Small intestine (tissue), 7 donors: ENCODE results near the gene XYLT1. TPM values are rescaled to one million over a fixed set of nuclear protein-coding genes. Genes with fewer than 3 reads are reported as not detected.

ENCODE experiments used
- DNase-seq, 2 donors: peaks; one replicate each; pipeline versions ENCODE4 v3.0.0 to v3.0.0-alpha.2; 2013
- FAIRE-seq: peaks from 2 replicates; lab custom pipeline; 2012; peaks lifted over from hg19 to GRCh38; lab: Jason Lieb, UNC
- H3K27ac ChIP-seq, 3 donors: one replicate each; pipeline ENCODE4 v1.5.1; 2013; ENCODE audit warnings: low read length in 2 of 3, mild to moderate bottlenecking in 2 of 3, control low read depth in 1 of 3, inconsistent platforms in 1 of 3, low read depth in 1 of 3, moderate library complexity in 1 of 3
- H3K27me3 ChIP-seq, 3 donors: one replicate each; pipeline ENCODE4 v1.6.1; 2013; ENCODE audit warnings: low read length in 3 of 3, inconsistent platforms in 1 of 3; ENCODE audit not compliant: control insufficient read depth in 3 of 3, insufficient read depth in 3 of 3
- H3K36me3 ChIP-seq, 3 donors: one replicate each; pipeline ENCODE4 v1.6.1; 2013; ENCODE audit warnings: low read length in 3 of 3, inconsistent platforms in 1 of 3, low read depth in 1 of 3, mild to moderate bottlenecking in 1 of 3, moderate library complexity in 1 of 3; ENCODE audit not compliant: control insufficient read depth in 3 of 3, insufficient read depth in 2 of 3
- H3K4me1 ChIP-seq, 3 donors: one replicate each; pipeline ENCODE4 v1.6.1; 2013; ENCODE audit warnings: low read length in 2 of 3, inconsistent platforms in 1 of 3, low read depth in 1 of 3, mild to moderate bottlenecking in 1 of 3, moderate library complexity in 1 of 3; ENCODE audit not compliant: control insufficient read depth in 3 of 3, insufficient read depth in 2 of 3
- H3K4me3 ChIP-seq, 3 donors: one replicate each; pipeline ENCODE4 v1.5.1; 2013; ENCODE audit warnings: low read length in 3 of 3, control low read depth in 1 of 3, inconsistent platforms in 1 of 3, low read depth in 1 of 3, mild to moderate bottlenecking in 1 of 3, moderate library complexity in 1 of 3
- H3K9me3 ChIP-seq, 2 donors: one replicate each; pipeline ENCODE4 v1.6.1; 2013; ENCODE audit warnings: low read depth in 1 of 2, low read length in 1 of 2; ENCODE audit not compliant: control insufficient read depth in 2 of 2, insufficient read depth in 1 of 2
- WGBS, 3 donors: extraction: QIAGEN DNeasy Blood & Tissue Kit; methylation state at CpG; one replicate each; pipeline ENCODE4 v1.1.7; 2013; 5-methylcytosine and 5-hydroxymethylcytosine counted together
- polyA plus RNA-seq, 4 donors: library from polyadenylated mRNA; stranded (reverse) in 3 of 4; unstranded in 1 of 4; fragments of 200-250 nt in 3 of 4; fragments of 120-200 nt in 1 of 4; gene quantifications; one replicate each; pipeline versions ENCODE4 v1.2.1 to v1.2.3, GENCODE V29; 2013
- donor health status: healthy with polysubstance abuse.
- donor health status: control.
- donor health status: control.
- donor health status: Bipolar disorder and iron deficiency.
- donor health status: healthy.

XYLT1 gene
- polyA plus RNA-seq, 4 donors: 1.9 to 11.2 (median 4.1) TPM

GRCh38 chr16:17258848-17259713, 211.7 kb downstream of the XYLT1 start:
- no peaks in the 10 kb centered on the region for H3K27me3 ChIP-seq
- FAIRE-seq: no peak
- peak overlapping the region in 1 of 3 donors; percentile 49 for H3K27ac ChIP-seq
- peaks cover 0 to 2% (median 0%) of the 10 kb centered on the region in 3 donors for H3K4me1 ChIP-seq
- DNase-seq: peak in 1 of 2 donors; percentile 38
- H3K9me3 ChIP-seq: peaks cover 0 to 3% of the 10 kb centered on the region in 2 donors
- WGBS, 3 donors: 74 to 86% (median 75%) methylated on average over 23 of the region's 23 CpGs
- peaks cover 0 to 13% (median 0%) of the 10 kb centered on the region in 3 donors for H3K36me3 ChIP-seq
- no peak overlapping the region for H3K4me3 ChIP-seq

GRCh38 chr16:17258077-17258599, 212.6 kb downstream of the XYLT1 start:
- H3K36me3 ChIP-seq: peaks cover 0 to 13% (median 0%) of the 10 kb centered on the region in 3 donors
- H3K27me3 ChIP-seq: no peaks in the 10 kb centered on the region
- H3K9me3 ChIP-seq: peaks cover 0 to 3% of the 10 kb centered on the region in 2 donors
- H3K4me1 ChIP-seq: peaks cover 0 to 2% (median 0%) of the 10 kb centered on the region in 3 donors
- 49 to 84% (median 53%) methylated on average over 2 of the region's 2 CpGs for WGBS, 3 donors
- DNase-seq: no peak
- FAIRE-seq: no peak
- no peak overlapping the region for H3K27ac ChIP-seq
- no peak overlapping the region for H3K4me3 ChIP-seq

GRCh38 chr16:17257426-17258023, 213.2 kb downstream of the XYLT1 start:
- H3K27ac ChIP-seq: no peak overlapping the region
- no peak for DNase-seq
- H3K36me3 ChIP-seq: peaks cover 0 to 13% (median 0%) of the 10 kb centered on the region in 3 donors
- no peaks in the 10 kb centered on the region for H3K27me3 ChIP-seq
- H3K9me3 ChIP-seq: peaks cover 0 to 3% of the 10 kb centered on the region in 2 donors
- 92 to 95% (median 92%) methylated on average over 13 of the region's 13 CpGs for WGBS, 3 donors
- H3K4me3 ChIP-seq: no peak overlapping the region
- FAIRE-seq: no peak
- peaks cover 0 to 2% (median 0%) of the 10 kb centered on the region in 3 donors for H3K4me1 ChIP-seq

DNA sequence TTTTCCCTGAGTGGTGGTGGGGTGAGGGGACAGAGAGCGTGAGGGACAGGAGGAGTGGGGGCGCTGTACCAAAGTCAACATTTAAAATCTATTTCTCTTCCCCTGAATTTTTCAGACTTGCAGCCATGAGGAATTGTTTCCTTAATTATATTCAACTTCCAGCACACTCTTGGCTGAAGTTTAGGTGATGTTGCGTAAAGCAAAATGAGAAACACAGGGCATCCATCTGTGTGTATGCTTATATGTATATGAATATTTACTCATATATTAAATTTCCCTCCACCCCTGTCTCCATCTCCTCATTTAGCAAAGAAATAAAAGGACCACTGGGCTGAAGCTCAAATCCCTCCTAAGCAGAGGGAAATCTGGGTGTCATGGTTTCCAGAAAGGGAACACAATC, 218.1 kb downstream of the XYLT1 start:
- peaks cover 0 to 10% (median 2%) of the 10 kb centered on the region in 3 donors for H3K36me3 ChIP-seq
- H3K4me3 ChIP-seq: no peak overlapping the region
- H3K27me3 ChIP-seq: no peaks in the 10 kb centered on the region
- H3K9me3 ChIP-seq: no peaks in the 10 kb centered on the region
- no peak overlapping the region for H3K27ac ChIP-seq
- 95 to 99% (median 96%) methylated on average over 3 of the region's 3 CpGs for WGBS, 3 donors
- no peak for FAIRE-seq
- no peaks in the 10 kb centered on the region for H3K4me1 ChIP-seq
- DNase-seq: no peak

- no peak for FAIRE-seq
- 90 to 96% (median 92%) methylated on average over 6 to 7 of the region's 7 CpGs for WGBS, 3 donors
- Histone ChIP-seq H3K27ac (no peak overlapping the region), H3K4me1 (no peaks in the 10 kb centered on the region), H3K27me3 (no peaks in the 10 kb centered on the region), H3K9me3 (no peaks in the 10 kb centered on the region), H3K36me3 (peaks cover 0 to 8% (median 2%) of the 10 kb centered on the region in 3 donors), H3K4me3 (no peak overlapping the region)
- no peak for DNase-seq
Measured at GRCh38 chr16:17252064-17252463, 218.7 kb downstream of the XYLT1 start.

DNA sequence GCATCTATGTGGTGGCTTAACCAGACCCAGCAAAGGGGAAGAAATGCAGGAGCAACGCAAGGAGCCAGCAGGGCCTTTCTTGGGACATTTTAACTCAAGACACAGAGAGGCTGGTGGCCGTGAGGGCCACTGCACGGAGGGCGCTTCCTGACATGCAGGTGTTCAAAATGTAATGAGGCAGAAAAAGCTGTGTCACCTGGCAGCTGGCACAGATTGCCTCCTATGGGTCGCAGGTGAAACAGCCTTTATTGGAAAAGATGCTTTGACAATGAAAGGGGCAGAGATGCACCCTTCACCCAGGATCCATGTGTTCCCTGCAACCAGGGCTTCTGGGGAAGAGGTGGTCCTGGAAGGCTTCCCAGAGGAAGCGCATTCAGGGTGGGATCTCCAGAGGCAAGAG, 219.3 kb downstream of the XYLT1 start:
- WGBS, 3 donors: 65 to 89% (median 88%) methylated on average over 6 of the region's 6 CpGs
- H3K4me1 ChIP-seq: no peaks in the 10 kb centered on the region
- no peak overlapping the region for H3K27ac ChIP-seq
- no peaks in the 10 kb centered on the region for H3K27me3 ChIP-seq
- peaks cover 0 to 4% (median 2%) of the 10 kb centered on the region in 3 donors for H3K36me3 ChIP-seq
- no peak overlapping the region for H3K4me3 ChIP-seq
- DNase-seq (no peak), FAIRE-seq (no peak)
- no peaks in the 10 kb centered on the region for H3K9me3 ChIP-seq

DNA sequence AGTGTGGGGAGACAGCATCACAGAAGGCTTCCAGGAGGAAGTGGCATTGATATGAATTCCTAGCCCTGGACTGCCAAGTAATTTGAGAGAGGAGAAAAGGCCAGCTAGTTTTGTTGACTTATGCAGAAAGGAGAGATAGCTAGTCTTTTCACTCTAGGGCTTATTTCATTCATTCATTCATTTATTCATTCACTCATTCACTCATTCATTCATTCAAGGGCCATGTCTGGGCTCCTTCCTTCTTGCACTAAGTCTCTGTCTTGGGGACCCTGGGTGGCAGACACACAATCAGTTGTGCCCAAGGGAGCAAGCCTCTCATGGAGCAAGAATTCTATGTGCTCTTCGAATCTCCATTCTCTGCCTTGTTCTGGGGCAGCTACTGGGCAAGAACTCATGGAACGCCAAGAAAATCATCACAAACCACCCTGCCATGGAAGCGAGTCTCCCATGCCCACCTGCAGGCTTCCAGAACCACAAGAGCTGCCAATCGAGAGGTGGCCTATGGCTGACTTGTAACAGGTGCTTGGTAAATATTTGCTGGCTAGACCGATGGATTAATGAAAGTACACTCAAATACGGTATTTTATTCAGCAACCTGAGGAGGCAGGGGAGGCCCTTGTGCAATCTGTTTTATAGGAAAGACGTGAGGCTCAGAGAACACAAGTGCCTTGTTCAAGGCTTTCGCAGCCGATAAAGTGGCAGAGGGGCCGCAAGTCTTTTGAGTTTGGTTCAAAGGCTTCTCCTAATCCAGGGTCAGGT, 223.6 kb downstream of the XYLT1 start:
- no peaks in the 10 kb centered on the region for H3K27me3 ChIP-seq
- peaks cover 0 to 2% (median 2%) of the 10 kb centered on the region in 3 donors for H3K36me3 ChIP-seq
- DNase-seq (no peak), FAIRE-seq (no peak)
- 88 to 97% (median 92%) methylated on average over 10 of the region's 10 CpGs for WGBS, 3 donors
- no peaks in the 10 kb centered on the region for H3K4me1 ChIP-seq
- H3K9me3 ChIP-seq: no peaks in the 10 kb centered on the region
- H3K27ac ChIP-seq: no peak overlapping the region
- no peak overlapping the region for H3K4me3 ChIP-seq
